Measurements from ENCODE around the gene NAGPA.

Gene NAGPA

DNA sequence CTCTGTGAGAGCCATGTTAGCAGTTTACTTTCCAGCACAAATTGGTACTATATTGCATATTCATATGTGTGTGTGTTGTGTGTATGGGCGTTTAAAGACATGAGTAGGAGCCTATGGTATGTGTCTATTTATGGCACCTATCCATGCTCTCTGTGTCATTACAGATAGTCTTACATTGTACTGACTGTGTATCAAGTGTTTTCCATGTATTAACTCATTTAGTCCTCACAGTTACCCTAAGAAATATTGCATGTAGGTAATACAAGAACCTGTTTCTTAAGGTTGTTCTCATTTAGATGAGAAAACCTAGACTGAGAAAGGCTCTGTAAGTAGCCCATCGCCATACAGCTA lies 39.5 kb upstream of the NAGPA start:
- Histone ChIP-seq H3K27me3 (replicated peaks; ENCODE audit: control insufficient read depth, insufficient read depth, low read length) (no peaks in the 10 kb centered on the region), H3K36me3 (ENCODE audit: control insufficient read depth, insufficient read depth, low read length) (peaks cover 17% of the 10 kb centered on the region), H3K4me3 (replicated peaks; ENCODE audit: low read depth, low read length) (no peak overlapping the region)
- TF ChIP-seq, protein P1, sequence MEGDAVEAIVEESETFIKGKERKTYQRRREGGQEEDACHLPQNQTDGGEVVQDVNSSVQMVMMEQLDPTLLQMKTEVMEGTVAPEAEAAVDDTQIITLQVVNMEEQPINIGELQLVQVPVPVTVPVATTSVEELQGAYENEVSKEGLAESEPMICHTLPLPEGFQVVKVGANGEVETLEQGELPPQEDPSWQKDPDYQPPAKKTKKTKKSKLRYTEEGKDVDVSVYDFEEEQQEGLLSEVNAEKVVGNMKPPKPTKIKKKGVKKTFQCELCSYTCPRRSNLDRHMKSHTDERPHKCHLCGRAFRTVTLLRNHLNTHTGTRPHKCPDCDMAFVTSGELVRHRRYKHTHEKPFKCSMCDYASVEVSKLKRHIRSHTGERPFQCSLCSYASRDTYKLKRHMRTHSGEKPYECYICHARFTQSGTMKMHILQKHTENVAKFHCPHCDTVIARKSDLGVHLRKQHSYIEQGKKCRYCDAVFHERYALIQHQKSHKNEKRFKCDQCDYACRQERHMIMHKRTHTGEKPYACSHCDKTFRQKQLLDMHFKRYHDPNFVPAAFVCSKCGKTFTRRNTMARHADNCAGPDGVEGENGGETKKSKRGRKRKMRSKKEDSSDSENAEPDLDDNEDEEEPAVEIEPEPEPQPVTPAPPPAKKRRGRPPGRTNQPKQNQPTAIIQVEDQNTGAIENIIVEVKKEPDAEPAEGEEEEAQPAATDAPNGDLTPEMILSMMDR (IDR thresholded peaks at IDR 0.05; ENCODE audit: insufficient read depth, low read length, poor library complexity, severe bottlenecking), result no peak
- DNase-seq (ENCODE audit: extremely low read depth, insufficient read length), result no peak

- peak overlapping the region; percentile 82 for H3K4me3 ChIP-seq (replicated peaks; ENCODE audit: low read depth, low read length)
- no peak for DNase-seq (ENCODE audit: extremely low read depth, insufficient read length)
- H3K27me3 ChIP-seq (replicated peaks; ENCODE audit: control insufficient read depth, insufficient read depth, low read length), result no peaks in the 10 kb centered on the region
- TF ChIP-seq, protein P1 (IDR thresholded peaks at IDR 0.05; ENCODE audit: insufficient read depth, low read length, poor library complexity, severe bottlenecking), result no peak
- peaks cover 17% of the 10 kb centered on the region for H3K36me3 ChIP-seq (ENCODE audit: control insufficient read depth, insufficient read depth, low read length)
Observed at GRCh38 chr16:5072334-5073278, 38.9 kb upstream of the NAGPA start.

GRCh38 chr16:5071681-5072333 lies 38.1 kb upstream of the NAGPA start, which contains the start of gene ALG1:
Gene ALG1, plus strand, starts transcription at chr16:5071843. Its CDS starts 7 bp downstream, at chr16:5071850.
- TF ChIP-seq, protein P1 (IDR thresholded peaks at IDR 0.05; ENCODE audit: insufficient read depth, low read length, poor library complexity, severe bottlenecking), result no peak
- DNase-seq (ENCODE audit: extremely low read depth, insufficient read length), result peak; percentile 92
- Histone ChIP-seq H3K36me3 (ENCODE audit: control insufficient read depth, insufficient read depth, low read length) (peaks cover 13% of the 10 kb centered on the region), H3K27me3 (replicated peaks; ENCODE audit: control insufficient read depth, insufficient read depth, low read length) (no peaks in the 10 kb centered on the region), H3K4me3 (replicated peaks; ENCODE audit: low read depth, low read length) (peak within 1 kb of the TSS; percentile 82)

DNA sequence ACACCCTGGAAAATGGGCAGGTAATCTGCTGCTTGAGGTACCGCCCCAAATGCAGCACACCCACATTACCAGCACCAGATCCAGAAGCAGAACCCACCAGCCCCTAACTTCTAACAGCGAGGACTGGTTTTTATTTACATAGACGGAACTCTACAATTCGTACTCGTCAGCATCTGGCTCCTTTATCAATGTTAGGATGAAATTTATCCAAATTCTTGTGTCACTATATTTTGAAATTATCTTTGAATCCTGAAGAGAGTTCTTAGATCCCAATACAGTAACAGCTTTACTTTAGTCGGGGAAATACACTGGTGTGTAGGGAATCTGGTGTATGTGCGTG lies 37.6 kb upstream of the NAGPA start:
- TF ChIP-seq, protein P1 (IDR thresholded peaks at IDR 0.05; ENCODE audit: insufficient read depth, low read length, poor library complexity, severe bottlenecking), result no peak
- Histone ChIP-seq H3K27me3 (replicated peaks; ENCODE audit: control insufficient read depth, insufficient read depth, low read length) (no peaks in the 10 kb centered on the region), H3K4me3 (replicated peaks; ENCODE audit: low read depth, low read length) (peak overlapping the region; percentile 82), H3K36me3 (ENCODE audit: control insufficient read depth, insufficient read depth, low read length) (peaks cover 11% of the 10 kb centered on the region)
- no peak for DNase-seq (ENCODE audit: extremely low read depth, insufficient read length)

- Histone ChIP-seq H3K36me3 (ENCODE audit: control insufficient read depth, insufficient read depth, low read length) (peaks cover 4% of the 10 kb centered on the region), H3K27me3 (replicated peaks; ENCODE audit: control insufficient read depth, insufficient read depth, low read length) (no peaks in the 10 kb centered on the region), H3K4me3 (replicated peaks; ENCODE audit: low read depth, low read length) (no peak overlapping the region)
- TF ChIP-seq, protein P1 (IDR thresholded peaks at IDR 0.05; ENCODE audit: insufficient read depth, low read length, poor library complexity, severe bottlenecking), result no peak
- DNase-seq (ENCODE audit: extremely low read depth, insufficient read length), result no peak
Observed at GRCh38 chr16:5070431-5071186, 36.9 kb upstream of the NAGPA start.
